ENCODE results near the gene QSOX1.

GRCh38 chr1:180188684-180189175 is 34.1 kb downstream of the QSOX1 start:
- TF ChIP-seq CTCF (conservative IDR thresholded peaks at IDR 0.05 in 1 of 2, IDR thresholded peaks at IDR 0.05 in 1 of 2; ENCODE audit: extremely low read depth in 1 of 2, insufficient read depth in 1 of 2, low read depth in 1 of 2, low read length in 2 of 2) = no peak
- no peak for TF ChIP-seq EZH2 (IDR thresholded peaks at IDR 0.05; ENCODE audit: borderline replicate concordance, low read length)
